ENCODE results near the gene UMODL1.
"Not testable (repeated sequence)": the region's sequence is repeated elsewhere in the genome, so short reads cannot be mapped to it uniquely, and the experiment has no call there.

UMODL1 gene

DNA sequence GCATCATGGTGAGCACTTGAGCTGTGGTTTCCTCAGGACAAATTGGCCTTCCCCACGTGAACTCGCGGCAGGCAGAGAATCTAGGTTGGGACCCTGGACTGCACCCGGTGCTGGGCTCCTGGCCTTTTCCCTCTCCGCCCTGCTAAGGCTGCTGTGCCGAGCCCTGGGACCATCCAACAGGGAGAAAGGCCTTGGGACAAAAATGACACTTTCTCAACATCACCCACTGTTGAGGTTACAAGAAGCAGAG, 9.2 kb upstream of the UMODL1 start:
- DNase-seq = no peak

DNA sequence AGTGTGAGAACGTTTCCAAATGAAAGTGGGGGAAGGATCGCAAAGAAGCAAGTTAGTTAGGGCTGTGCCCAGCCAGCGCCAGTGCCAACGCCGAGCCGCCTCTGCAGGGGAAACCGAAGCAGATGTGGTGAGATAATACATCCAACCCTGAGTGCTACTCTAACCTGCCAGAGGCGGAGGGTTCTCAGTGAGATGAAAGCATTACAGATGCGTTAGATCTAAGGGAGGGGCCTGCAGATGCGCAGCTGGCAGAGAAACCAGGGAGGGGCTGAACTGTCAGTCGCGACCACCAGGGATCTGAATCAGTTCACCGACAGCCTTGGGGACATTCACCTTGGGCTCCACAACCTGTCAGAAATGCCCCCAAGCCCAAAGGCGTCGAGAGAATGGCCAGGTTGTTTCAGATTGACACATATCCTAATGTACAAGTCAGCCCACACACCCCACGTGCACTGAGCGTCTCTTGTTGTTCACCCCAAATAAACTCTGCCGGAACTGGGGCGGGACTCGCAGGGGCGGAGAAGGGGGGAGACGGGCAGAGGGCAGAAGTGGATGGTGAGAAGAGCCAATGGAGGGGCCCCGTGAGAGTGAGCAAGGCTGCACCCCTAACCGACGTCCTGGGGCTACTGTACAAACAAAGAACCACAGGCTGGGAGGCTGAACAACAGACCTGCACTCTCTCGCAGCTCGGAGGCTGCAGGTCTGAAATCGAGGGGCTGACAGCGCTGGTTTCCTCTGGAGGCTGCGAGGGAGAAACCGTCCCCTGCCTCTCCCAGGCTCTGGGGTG, 8.7 kb upstream of the UMODL1 start:
- peak; percentile 75 for DNase-seq

DNA sequence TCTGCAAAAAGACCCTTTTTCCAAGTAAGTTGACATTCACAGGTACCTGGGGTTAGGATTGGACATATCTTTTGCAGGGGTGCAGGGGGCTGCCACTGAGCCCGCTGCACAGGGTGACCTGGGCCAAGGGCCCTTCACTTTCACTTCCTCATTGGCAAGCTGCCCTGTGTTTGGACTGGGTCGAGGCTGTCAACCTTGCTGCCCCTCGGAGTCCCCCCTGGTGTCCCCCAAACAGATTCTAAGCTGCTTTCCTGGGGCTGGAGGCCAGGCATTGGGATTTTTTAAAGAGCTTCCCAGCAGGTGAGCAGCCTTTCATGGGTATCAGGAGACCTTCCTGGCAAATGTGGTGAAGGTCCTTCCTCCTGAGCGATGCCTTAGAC, 7.9 kb upstream of the UMODL1 start:
- DNase-seq = no peak

DNA sequence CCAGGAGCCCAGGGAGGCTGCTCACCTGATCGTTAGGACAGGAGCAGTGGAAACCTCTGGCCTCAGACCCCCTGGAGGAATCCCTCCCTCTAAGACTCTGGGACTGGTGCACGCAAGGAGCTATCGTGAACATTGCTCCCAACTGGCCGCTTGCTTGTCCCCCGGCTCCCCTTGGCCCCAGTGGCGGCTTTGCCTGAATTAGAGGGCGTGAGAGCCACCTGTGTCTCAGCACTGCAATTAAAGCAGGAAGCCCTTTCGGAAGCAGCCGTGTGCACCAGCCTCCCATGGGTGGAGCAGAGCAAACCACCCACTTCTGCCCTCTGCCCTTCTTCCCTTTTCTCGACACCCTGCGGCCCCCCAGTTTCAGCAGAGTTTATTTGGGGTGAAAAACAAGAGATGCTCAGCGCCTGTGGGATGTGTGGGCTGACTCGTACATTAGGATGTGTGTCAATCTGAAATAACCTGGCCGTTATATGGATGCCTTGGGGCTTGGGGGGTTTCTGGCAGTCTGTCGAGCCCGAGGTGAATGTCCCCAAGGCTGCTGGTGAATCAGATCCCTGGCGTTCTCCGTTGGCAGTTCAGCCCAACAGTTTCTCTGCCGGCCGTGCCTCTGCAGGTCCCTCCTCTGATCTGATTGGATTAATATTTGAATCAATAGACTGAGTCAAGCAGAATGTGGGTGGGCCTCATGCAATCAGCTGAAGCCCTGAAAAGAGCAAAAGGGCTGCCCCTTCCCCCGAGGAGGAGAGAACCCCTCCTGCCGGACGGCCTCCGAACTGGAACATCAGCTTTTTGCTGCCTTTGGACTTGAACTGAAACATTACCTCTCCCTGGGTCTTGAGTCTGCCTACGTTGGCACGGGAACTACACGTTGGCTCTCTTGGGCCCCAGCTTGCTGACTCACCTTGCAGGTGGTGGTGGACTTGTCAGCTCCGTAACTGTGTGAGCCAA, 7.3 kb upstream of the UMODL1 start:
- peak; percentile 55 for DNase-seq

GRCh38 chr21:42066521-42066920, 4.6 kb upstream of the UMODL1 start:
- no peak for DNase-seq

DNA sequence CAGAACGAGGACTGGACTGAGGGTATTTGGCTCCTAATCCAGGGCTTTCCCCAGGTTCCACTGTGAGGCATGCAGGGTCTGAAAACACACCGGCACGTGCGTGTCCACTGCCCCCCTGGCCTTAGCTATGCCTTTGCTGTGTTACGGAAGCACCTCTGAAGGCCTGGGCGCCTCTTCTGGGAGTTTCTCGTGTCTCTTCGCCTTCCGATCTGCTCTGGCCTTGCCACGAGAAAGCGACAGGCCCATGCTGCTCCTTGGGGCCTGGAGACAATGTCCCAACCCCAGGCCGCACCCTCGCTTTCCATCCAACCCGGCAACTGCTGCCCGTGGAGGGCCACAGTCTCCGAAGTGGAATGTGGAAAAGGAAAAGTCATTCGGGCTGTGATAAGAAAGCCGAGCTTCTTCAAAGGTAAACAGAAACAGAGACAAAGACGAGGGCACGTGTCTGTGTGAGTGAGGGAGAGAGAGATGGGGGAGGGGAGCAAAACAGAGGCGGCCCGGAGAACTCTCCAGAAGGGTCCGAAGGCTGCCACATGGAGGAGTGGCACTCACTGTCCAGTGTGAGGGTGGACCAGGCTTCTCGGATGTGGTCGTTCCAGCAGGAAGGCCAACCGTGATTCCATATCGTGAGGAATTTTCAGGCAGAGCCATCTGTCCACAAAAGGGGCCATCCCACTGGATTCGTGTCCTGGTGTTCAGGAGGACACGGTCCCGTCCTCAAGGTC, 3.4 kb upstream of the UMODL1 start:
- no peak for DNase-seq

DNA sequence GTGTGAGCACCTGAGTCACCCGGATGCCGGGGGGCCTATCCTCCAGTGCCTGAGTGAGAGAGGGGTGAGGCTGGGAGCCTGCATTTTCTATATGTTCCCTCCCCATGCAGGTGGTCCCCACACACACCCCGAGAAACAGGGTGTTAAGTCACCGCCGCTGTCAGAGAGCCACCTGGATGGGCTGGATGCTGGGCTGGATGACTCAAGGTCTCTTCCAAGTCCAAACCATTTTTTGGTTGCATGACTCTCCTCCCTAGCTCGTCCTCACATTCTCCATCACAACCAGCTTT, 2.9 kb upstream of the UMODL1 start:
- DNase-seq = no peak

DNA sequence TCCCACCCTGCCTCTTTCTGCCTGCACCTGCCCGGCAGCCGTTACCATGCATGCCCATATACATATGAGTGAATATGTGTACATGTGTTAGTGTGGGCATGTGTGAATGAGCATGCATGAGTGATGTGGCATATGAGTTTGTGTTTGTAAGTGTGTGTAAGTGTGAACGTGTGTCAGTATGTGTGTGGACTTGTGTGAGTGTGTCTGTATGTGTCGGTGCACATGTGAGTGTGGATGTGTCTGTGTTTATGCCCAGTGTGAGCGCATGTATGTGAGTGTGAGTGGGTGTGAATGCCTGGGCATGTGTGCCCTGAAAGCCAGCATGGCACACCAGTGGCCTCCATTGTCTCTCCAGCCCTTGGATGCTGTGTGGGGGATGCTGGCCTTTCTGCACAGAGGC, 2.5 kb upstream of the UMODL1 start:
- DNase-seq = no peak

DNA sequence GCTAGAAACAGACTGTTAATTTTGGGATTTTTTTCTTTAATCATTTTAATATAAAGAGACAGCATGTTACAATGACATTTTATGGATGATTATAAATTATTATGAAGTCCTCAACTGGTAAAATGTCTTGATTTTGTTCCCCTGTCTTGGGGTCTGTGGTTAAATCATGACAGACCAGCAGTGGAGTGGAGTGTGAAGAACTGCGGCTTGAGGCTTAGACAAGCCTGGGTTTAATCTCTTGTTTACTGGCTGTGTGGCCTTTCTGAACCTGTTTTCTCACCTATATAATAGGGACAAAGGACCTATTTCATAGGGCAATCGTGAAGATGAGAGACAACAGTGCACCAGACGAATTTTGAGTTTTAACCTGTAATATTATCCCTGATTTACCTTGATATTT, 1.8 kb upstream of the UMODL1 start:
- no peak for DNase-seq

GRCh38 chr21:42069843-42070242, 1.3 kb upstream of the UMODL1 start:
- no peak for DNase-seq

GRCh38 chr21:42073145-42074099, 2.3 kb downstream of the UMODL1 start:
- DNase-seq = no peak

DNA sequence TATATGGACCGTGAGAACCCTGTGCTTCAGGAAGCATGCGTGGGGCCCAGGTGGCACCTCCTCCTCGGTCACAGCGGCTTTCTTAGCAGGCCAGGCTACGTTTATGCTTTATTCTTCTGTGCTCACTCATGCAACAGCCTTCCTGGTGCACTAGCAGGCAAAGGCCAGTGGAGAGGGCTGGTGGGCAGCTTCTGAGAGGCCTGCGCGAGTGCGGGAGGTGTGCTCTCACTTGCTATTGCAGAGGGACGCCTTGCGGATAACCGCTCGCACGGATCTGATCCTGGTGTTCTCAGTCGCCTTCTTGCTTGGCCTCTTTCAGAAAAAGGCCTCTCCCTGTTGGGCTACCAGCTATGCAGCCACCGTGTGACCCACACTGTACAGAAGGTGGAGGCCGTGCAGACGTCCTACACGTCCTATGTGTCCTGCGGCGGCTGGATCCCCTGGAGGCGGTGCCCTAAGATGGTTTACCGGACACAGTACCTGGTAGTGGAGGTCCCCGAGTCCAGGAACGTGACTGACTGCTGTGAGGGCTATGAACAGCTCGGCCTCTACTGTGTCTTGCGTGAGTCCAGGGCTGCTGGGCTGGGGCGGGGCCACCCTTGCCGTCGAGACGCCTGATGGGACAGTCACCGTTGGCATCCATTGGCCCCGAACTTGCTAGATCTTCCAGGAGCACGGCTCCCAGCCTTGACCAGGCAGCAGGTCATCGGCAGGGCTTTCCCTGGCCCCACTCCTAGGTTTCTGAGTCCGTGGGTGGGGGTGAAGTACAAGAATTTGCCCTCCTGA, 4.8 kb downstream of the UMODL1 start:
- no peak for DNase-seq

DNA sequence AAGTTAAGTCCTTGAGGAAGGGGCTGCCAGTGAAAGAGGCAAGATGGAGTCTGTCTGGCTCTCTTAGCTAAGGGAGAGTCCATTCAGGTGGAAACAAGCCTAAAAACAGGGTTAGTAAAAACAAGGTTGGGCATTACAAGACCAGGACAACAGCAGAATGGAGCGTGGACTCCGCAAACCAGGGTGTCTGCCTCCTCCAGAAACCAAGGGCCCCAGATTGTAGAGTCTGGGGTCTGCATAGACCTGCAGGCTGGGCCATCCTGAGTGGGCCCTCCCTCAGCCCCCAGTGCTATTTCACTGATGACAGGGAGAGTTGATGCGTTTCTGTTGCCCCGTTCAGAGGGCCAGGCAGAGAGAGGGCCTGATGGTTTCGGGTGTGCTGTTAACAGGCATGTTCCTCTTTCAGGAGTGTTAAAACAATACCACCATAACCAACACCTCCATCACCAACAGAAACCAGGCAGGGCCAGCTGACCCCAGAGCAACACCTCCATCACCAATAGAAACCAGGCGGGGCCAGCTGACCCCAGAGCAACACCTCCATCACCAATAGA, 6.6 kb downstream of the UMODL1 start:
- not testable (repeated sequence) for DNase-seq

- DNase-seq = not testable (repeated sequence)
These were observed 7.3 kb downstream of the UMODL1 start for GRCh38 chr21:42078247-42079007.

- no peak for DNase-seq
These were observed 8.2 kb downstream of the UMODL1 start for GRCh38 chr21:42079008-42079938.

GRCh38 chr21:42079939-42080787, 9.0 kb downstream of the UMODL1 start:
- DNase-seq = no peak

DNA sequence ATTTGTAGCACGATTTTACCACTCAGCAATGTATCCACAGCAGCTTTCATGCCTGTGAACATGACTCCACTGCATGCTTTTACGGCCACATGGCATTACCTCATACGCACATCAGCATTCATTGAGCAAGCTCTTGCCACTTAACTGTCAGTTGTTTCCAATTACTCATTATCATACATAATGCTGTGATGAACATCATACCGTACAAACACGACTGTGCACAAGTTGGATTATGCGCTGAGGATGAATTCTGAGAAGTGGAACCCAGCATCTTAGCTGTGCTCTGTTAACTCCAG, 9.6 kb downstream of the UMODL1 start:
- DNase-seq = no peak

GRCh38 chr21:42081138-42081537, 10.0 kb downstream of the UMODL1 start:
- DNase-seq = no peak

GRCh38 chr21:42081931-42082381, 10.8 kb downstream of the UMODL1 start:
- no peak for DNase-seq
